ENCODE results near the gene MPIG6B.

The MPIG6B gene

DNA sequence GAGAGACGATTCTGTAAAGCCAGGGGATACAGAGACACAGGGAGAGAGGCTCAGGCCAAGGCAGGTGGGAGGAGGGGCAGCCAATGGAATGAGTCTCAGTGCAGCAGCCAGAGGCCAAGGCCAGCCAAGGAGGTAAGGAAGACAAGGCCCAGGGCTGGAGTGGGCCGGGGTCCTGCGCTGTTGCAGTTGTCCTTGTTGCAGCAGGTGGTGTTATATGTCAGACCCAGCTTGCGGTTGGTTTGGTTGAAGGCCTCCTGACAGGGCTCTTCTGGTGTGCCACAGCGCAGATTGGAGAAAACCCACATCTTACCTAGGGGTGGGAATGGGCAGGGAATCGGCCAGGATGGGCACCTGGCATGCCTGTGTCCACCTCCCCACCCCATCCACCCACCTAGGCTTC lies 4.2 kb upstream of the MPIG6B start:
- Histone ChIP-seq H3K4me1 (ENCODE audit: control insufficient read depth, insufficient read depth, low read length) (peaks cover 3% of the 10 kb centered on the region), H3K27ac (ENCODE audit: extremely low read depth, low read depth, low read length) (no peak overlapping the region), H3K4me3 (ENCODE audit: low read depth, low read length) (no peak overlapping the region), H3K9me3 (ENCODE audit: control insufficient read depth, insufficient read depth, low read depth, low read length) (no peaks in the 10 kb centered on the region), H3K36me3 (ENCODE audit: control insufficient read depth in 2 of 2, insufficient read depth in 1 of 2, low read length in 2 of 2) (no peaks in the 10 kb centered on the region)
- TF ChIP-seq ZNF701 (tag by site-specific recombination; IDR thresholded peaks at IDR 0.05) (no peak), ZNF423 (tag by site-specific recombination; IDR thresholded peaks at IDR 0.05) (no peak), SALL2 (tag by site-specific recombination; IDR thresholded peaks at IDR 0.05; ENCODE audit: borderline replicate concordance) (no peak), FEZF1 (tag by site-specific recombination; IDR thresholded peaks at IDR 0.05) (no peak), YY2 (tag by site-specific recombination; IDR thresholded peaks at IDR 0.05) (no peak), ZNF544 (tag by site-specific recombination; IDR thresholded peaks at IDR 0.05) (no peak), KLF7 (tag by site-specific recombination; IDR thresholded peaks at IDR 0.05; ENCODE audit: borderline replicate concordance) (no peak), YY1 (tag by site-specific recombination; IDR thresholded peaks at IDR 0.05) (no peak), PRDM1 (tag by site-specific recombination; IDR thresholded peaks at IDR 0.05) (no peak), ZFP69B (tag by site-specific recombination; IDR thresholded peaks at IDR 0.05) (no peak), ZNF830 (tag by site-specific recombination; IDR thresholded peaks at IDR 0.05; ENCODE audit: low read depth) (no peak), ZNF140 (tag by site-specific recombination; IDR thresholded peaks at IDR 0.05) (no peak), ZNF391 (tag by site-specific recombination; IDR thresholded peaks at IDR 0.05; ENCODE audit: borderline replicate concordance, low read depth) (no peak), ZNF501 (tag by site-specific recombination; IDR thresholded peaks at IDR 0.05) (no peak), ZFP41 (tag by site-specific recombination; IDR thresholded peaks at IDR 0.05; ENCODE audit: borderline replicate concordance) (no peak), REPIN1 (tag by site-specific recombination; IDR thresholded peaks at IDR 0.05; ENCODE audit: low read depth) (no peak), ZNF335 (tag by site-specific recombination; conservative IDR thresholded peaks at IDR 0.05) (no peak), ZBTB1 (tag by site-specific recombination; IDR thresholded peaks at IDR 0.05) (no peak)
- TF ChIP-seq, protein P1, sequence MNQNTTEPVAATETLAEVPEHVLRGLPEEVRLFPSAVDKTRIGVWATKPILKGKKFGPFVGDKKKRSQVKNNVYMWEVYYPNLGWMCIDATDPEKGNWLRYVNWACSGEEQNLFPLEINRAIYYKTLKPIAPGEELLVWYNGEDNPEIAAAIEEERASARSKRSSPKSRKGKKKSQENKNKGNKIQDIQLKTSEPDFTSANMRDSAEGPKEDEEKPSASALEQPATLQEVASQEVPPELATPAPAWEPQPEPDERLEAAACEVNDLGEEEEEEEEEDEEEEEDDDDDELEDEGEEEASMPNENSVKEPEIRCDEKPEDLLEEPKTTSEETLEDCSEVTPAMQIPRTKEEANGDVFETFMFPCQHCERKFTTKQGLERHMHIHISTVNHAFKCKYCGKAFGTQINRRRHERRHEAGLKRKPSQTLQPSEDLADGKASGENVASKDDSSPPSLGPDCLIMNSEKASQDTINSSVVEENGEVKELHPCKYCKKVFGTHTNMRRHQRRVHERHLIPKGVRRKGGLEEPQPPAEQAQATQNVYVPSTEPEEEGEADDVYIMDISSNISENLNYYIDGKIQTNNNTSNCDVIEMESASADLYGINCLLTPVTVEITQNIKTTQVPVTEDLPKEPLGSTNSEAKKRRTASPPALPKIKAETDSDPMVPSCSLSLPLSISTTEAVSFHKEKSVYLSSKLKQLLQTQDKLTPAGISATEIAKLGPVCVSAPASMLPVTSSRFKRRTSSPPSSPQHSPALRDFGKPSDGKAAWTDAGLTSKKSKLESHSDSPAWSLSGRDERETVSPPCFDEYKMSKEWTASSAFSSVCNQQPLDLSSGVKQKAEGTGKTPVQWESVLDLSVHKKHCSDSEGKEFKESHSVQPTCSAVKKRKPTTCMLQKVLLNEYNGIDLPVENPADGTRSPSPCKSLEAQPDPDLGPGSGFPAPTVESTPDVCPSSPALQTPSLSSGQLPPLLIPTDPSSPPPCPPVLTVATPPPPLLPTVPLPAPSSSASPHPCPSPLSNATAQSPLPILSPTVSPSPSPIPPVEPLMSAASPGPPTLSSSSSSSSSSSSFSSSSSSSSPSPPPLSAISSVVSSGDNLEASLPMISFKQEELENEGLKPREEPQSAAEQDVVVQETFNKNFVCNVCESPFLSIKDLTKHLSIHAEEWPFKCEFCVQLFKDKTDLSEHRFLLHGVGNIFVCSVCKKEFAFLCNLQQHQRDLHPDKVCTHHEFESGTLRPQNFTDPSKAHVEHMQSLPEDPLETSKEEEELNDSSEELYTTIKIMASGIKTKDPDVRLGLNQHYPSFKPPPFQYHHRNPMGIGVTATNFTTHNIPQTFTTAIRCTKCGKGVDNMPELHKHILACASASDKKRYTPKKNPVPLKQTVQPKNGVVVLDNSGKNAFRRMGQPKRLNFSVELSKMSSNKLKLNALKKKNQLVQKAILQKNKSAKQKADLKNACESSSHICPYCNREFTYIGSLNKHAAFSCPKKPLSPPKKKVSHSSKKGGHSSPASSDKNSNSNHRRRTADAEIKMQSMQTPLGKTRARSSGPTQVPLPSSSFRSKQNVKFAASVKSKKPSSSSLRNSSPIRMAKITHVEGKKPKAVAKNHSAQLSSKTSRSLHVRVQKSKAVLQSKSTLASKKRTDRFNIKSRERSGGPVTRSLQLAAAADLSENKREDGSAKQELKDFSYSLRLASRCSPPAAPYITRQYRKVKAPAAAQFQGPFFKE (tag by site-specific recombination; IDR thresholded peaks at IDR 0.05; ENCODE audit: borderline replicate concordance), result no peak
- TF ChIP-seq, protein P2, sequence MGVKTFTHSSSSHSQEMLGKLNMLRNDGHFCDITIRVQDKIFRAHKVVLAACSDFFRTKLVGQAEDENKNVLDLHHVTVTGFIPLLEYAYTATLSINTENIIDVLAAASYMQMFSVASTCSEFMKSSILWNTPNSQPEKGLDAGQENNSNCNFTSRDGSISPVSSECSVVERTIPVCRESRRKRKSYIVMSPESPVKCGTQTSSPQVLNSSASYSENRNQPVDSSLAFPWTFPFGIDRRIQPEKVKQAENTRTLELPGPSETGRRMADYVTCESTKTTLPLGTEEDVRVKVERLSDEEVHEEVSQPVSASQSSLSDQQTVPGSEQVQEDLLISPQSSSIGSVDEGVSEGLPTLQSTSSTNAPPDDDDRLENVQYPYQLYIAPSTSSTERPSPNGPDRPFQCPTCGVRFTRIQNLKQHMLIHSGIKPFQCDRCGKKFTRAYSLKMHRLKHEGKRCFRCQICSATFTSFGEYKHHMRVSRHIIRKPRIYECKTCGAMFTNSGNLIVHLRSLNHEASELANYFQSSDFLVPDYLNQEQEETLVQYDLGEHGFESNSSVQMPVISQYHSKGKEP (tag by site-specific recombination; IDR thresholded peaks at IDR 0.05), result no peak
- CTCF ChIA-PET, result interaction anchor here (0.9 kb wide), 2 partner anchors 30 to 51 kb away, joined by 3 read pairs; no protein-coding TSS in a partner anchor
- POLR2A ChIA-PET, result no interaction called here
